GM19043 (cell line): ENCODE measurements around the gene SCO1.
"Not testable (repeated sequence)": the region's sequence is repeated elsewhere in the genome, so short reads cannot be mapped to it uniquely, and the experiment has no call there.

Experiments used
- ATAC-seq: cut with Tn5 transposase; IDR thresholded peaks from one replicate; pipeline ENCODE4 v1.9.1; 2021; ENCODE audit warnings: low read depth; ENCODE audit not compliant: unreplicated experiment

Gene SCO1

DNA sequence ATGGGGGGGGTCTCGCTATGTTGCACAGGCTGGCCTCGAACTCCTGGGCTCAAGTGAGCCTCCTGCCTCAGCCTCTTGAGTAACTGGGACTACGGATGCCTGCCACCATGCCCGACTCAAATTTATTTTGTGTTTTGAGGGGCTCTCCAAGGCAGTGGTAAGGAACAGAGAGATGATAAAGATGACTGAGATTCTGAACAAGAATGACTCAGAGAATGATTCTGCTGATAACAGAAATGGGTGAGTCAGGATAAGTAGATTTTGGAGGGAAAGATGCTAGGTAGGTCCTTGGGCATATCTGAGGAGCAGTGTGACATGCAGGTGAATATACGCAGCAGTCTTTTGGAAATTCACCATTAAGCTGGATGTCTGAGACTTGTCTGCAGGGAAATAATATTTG is 29.9 kb upstream of the SCO1 start:
- ATAC-seq = no peak

DNA sequence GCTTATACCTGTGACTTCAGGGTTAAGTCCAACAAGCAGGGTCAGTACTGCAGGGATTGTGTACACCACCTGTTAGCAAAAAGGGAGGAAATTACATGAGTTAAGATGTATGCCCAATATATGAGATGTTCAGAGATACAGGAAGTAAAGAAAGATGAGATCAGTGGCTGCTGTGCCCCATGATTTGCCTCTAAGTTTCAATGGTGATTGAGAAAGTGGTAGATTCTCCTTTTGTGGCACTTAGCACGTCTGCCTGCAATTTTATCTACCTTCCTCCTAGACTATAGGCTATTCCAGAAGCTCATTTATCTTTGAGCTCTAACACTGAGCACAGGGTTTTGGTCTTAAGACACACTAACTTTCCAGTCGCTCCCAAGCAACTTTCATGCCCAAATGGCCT is 28.9 kb upstream of the SCO1 start:
- no peak for ATAC-seq

GRCh38 chr17:10725262-10725661 is 27.9 kb upstream of the SCO1 start:
- no peak for ATAC-seq

DNA sequence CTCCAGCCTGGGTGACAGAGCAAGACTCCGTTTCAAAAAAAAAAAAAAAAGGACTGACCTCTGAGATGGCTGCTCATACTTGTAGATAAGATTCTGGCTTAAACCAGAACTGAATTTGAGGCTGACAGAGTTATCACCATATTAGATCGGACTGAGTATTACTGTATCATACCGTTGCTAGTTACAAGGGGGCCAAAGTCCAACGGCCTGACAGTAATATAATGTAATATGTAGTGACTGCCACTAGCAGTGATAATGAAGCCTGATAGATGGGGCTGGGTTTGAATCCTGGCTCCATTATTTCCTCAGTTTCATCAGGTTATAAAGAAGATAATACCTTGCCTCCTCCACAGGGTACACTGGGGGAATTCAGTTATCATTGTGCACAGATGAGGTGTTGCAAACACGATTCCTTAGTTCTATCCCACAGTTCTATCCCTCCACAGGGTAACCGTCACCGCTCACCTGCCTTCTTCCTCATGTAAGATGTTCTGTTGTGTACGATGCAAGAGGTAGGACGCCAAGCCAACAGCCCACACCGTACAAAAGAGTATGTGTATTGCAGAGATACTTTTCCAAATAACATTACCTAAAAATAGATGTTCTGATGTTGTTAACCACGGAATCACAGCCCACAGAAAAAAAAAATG is 27.3 kb upstream of the SCO1 start:
- ATAC-seq = no peak

DNA sequence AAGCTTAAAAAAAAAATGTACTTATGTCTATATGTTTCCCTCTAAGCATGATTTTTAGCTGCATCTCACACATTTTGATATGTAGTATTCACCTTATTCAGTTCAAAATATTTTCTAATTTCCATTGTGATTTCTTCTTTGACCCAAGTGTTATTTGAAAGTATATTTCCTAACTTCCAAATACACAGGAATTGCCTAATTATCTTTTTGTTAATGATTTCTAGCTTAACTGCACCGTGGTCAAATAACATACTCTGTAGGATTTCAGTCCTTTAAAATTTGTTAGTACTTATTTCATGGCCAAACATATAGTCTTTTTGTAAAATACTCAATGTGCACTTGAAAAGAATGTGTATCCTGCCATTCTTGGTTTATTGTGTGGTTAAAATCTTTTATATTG is 21.2 kb upstream of the SCO1 start:
- ATAC-seq = no peak

DNA sequence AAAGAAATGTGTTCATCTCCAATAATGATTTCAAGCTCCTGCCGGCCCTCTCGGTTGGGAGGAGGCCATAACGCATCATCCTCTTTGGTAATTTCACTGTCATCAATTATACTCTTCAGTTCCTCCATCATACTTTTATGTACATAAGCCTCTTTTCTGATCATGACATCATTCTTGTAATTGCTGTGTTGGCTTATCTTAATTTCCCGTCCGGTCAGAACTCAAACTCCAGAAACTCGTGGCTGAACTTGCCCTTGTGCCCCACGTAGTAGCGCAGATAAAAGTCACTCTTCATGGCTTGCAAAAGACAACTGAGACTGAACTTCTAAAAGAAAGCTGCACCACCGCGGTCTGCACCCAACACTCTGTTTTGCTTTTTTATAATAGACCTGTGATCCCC is 18.9 kb upstream of the SCO1 start:
- ATAC-seq = no peak

- no peak for ATAC-seq
Observed at GRCh38 chr17:10713318-10713717, 16.0 kb upstream of the SCO1 start.

DNA sequence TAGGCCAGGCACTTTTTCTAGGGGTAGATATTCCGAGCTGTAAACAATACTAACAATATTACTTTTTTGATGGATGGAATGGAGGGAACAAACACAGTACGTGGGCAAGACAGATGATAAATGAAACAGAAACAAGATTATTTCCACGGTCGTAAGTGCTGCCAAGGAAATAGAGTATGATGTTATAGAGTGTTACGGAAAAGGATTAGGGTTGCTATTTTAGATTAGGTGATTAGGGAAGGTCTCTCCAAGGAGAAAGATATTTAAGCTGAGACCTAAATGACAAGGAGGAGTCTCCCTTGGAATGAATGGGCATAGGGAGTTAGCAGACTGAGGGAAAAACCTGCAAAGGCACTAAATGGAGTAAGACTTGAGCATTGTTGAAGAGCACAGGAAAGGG is 8.4 kb upstream of the SCO1 start:
- ATAC-seq = no peak

DNA sequence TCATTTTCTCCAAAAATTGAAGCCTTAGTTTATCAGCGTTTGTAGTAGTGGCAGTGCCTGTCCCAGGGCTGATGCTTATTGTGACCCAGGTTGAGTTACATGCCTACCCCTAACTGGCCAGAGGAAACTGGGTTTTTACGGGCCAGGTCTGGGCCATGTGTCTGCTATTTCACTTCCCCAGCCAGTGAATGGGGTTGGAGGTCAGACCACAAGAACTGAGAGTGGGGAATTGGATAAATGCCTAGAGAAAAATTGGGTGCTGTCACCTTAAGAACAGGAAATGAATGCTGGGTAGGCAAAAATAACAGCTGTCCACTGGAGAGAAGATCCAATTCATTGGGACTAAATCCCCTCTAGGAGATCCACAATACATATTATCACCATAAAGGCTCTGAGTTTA is 5.2 kb upstream of the SCO1 start:
- no peak for ATAC-seq

DNA sequence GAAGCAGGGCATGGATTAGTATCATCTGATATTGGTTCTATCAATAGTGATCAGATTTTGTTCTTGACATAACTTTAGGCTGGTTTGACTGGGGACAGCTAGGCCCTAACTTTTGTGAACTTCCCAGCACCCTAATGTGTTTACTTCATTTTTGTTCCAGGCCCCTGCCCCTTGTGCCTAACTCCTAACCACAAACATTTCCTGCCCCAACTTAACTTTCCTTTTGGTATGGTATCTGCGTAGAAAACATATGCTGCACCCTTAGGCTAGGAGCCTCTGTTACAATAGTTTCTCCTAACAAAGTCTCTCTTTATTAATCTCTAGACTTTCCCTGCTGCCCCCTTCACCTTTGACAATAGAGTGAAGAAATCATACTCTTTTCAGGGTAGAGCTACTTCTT is 2.5 kb upstream of the SCO1 start:
- ATAC-seq = no peak

- ATAC-seq = no peak
Observed at GRCh38 chr17:10698096-10698818, 924 bp upstream of the SCO1 start.

- ATAC-seq = not testable (repeated sequence)
Observed at GRCh38 chr17:10695875-10696407, 1.4 kb downstream of the SCO1 start.

DNA sequence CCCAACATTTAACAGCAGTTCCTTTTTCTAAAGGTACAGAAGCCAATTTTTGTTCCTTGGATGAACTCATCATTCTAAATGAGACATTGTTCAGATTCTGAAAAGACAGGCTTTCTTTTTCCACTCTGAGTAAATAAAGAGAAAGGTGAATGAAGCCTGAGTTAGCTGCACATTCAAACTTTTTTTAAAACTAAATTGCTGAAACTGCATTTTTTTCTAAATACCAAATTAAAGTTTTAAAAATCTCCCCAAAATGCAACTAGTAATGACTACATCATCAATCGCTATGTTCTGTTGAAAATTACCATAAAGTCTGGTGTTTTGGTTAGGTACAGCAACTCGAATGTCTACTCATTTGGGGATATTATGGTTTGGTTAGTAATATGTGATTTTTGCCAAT is 9.8 kb downstream of the SCO1 start:
- ATAC-seq = no peak

- ATAC-seq = no peak
Observed at GRCh38 chr17:10683853-10684252, 13.5 kb downstream of the SCO1 start.

GRCh38 chr17:10681866-10682446 is 15.4 kb downstream of the SCO1 start:
- ATAC-seq = no peak

DNA sequence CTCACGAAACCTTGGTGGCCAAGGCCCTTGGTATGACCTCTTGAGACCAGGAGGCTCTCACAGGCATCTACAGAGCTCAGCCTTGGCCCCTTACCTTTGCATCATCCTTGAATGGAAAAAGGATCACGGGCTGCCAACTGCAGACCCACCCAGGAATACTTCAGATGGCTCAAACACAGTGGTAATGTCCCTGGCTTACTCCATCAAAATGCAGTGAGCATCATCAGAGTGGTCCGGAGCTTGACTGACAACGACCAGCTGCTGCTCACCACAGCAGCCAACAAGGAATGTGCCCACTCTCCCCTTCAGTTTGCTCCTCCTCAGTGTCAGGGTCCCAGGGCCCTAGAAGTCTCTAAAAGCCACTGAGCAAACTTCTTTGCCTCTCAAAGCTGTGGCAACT is 22.6 kb downstream of the SCO1 start:
- no peak for ATAC-seq

DNA sequence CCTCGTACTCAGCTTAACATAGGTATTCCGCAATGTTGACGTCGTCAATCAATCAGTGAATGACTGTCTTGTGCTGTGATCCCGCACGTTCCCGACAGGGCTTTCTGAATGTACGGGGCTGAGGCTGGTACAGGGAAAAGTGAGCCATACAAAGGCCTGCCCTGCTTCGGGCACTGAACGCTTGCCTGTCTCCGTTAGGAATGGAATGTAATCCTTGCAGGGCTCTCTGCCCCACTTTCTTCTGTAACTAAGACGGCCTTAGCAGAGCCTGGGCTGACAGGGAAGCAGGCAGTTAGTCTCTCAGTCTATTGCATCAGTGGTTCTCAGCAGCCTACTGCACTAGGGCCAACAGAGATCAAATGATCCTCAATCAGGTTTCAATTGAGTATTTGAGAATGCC is 24.0 kb downstream of the SCO1 start:
- no peak for ATAC-seq

- ATAC-seq = no peak
Observed at GRCh38 chr17:10668775-10669174, 28.6 kb downstream of the SCO1 start.

DNA sequence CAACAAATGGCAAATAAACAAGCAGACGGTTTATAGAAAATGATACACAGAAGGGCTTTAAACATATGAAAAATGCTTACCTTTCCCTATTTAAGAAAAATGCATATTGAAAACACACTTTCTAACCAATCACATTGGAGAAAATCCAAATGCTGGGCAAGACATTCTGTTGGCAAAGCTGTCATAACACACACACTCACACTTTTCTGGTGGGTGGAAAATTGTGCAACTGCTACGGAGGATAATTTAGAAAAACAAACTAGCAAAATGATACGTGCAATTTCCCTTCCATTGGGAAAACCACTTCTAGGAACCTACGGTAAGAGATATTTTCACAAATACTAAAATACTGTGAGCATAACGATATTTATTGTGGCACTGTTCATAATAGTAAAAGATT is 30.4 kb downstream of the SCO1 start:
- ATAC-seq = no peak

DNA sequence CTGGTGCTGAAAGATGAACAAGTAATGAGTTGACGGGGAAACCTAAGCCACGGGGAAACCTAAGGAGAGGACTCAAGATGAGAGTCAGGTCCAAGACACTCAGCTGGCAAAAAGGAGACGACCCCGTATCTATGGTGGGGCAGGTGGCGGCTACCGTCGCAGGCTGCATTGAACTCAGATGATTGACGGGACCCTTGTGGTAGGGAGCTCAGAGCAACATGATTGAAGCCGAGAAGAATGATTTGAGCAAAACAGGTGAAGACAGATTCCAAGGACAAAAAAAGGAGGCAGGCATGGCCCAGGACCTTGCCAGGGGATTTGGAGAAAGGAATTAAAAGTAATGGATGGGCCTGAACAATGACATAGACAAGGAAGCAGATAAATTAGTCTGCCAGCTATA is 32.8 kb downstream of the SCO1 start:
- ATAC-seq = no peak

- ATAC-seq = no peak
Observed at GRCh38 chr17:10663231-10663630, 34.1 kb downstream of the SCO1 start.

DNA sequence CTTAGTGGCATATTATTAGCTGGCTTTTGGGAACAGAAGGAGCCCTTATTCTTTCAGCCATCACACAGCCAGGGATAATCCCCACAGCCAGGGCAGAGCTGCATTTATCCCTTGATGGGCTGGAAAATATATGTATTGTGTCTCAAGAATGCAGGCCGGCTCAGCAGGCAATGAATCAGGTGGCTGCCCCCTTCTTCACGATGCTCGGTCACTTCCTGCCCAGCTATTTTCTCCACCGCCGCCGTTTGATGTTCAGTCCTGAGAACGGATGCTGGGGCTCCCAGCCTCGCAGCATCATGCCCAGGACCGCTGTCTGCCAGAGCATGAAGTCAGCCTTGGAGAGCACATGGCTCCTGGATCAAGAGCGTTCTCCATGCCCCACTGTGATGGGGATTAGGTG is 35.9 kb downstream of the SCO1 start:
- ATAC-seq = no peak
